ENCODE measurements around the gene SLC47A1. TPM values are rescaled to one million over a fixed set of nuclear protein-coding genes. Genes with fewer than 3 reads are reported as not detected.

SLC47A1 gene
- total RNA-seq, 3 donors from 2014 or later (not counting 1 experiment from before 2014, with no cell fraction given), result 0.29 to 1.3 (median 0.45) TPM

- no peaks in the 10 kb centered on the region for H3K36me3 Mint-ChIP-seq
- no peak overlapping the region for H3K4me3 ChIP-seq (ENCODE audit: low read length)
- WGBS (ENCODE audit: insufficient coverage), result 30% methylated on average over 14 of the region's 19 CpGs
These were observed 1.0 kb downstream of the SLC47A1 start for GRCh38 chr17:19534562-19535149.

GRCh38 chr17:19537111-19537510 lies 3.5 kb downstream of the SLC47A1 start:
- Histone ChIP-seq H3K36me3 (ENCODE audit: control insufficient read depth, insufficient read depth, low read length) (no peaks in the 10 kb centered on the region), H3K9me3 (ENCODE audit: control insufficient read depth, insufficient read depth, low read length) (no peaks in the 10 kb centered on the region), H3K27me3 (ENCODE audit: control insufficient read depth, insufficient read depth, low read length) (peaks cover 13% of the 10 kb centered on the region), H3K27ac (ENCODE audit: low read length) (no peak overlapping the region), H3K4me3 (ENCODE audit: low read length) (no peak overlapping the region), H3K4me1 (ENCODE audit: control insufficient read depth, insufficient read depth, low read length) (peaks cover 8% of the 10 kb centered on the region)
- Mint-ChIP-seq H3K9me3 (no peaks in the 10 kb centered on the region), H3K4me1 (peaks cover 4 to 10% of the 10 kb centered on the region in 2 donors), H3K27me3 (ENCODE audit: low read depth in 2 of 2) (peaks cover 21 to 26% of the 10 kb centered on the region in 2 donors), H3K36me3 (no peaks in the 10 kb centered on the region), H3K4me3 (no peak overlapping the region), H3K27ac (no peak overlapping the region)
- 79% methylated on average over 6 of the region's 6 CpGs for WGBS (ENCODE audit: insufficient coverage)
- no peak for DNase-seq
- ATAC-seq, result no peak
- intact Hi-C loops (cut with micrococcal nuclease), result no loop called here
- no peak for TF ChIP-seq CTCF (IDR thresholded peaks at IDR 0.05)

More at GRCh38 chr17:19534562-19535149, 1.0 kb downstream of the SLC47A1 start:
- Mint-ChIP-seq H3K4me3 (peak overlapping the region; percentile 55), H3K9me3 (no peaks in the 10 kb centered on the region), H3K4me1 (peaks cover 4 to 10% of the 10 kb centered on the region in 2 donors), H3K27ac (no peak overlapping the region), H3K27me3 (ENCODE audit: low read depth in 2 of 2) (peaks cover 31% of the 10 kb centered on the region in 2 donors)
- no peak overlapping the region for H3K27ac ChIP-seq (ENCODE audit: low read length)
- H3K36me3 ChIP-seq (ENCODE audit: control insufficient read depth, insufficient read depth, low read length), result no peaks in the 10 kb centered on the region
- peaks cover 8% of the 10 kb centered on the region for H3K4me1 ChIP-seq (ENCODE audit: control insufficient read depth, insufficient read depth, low read length)
- peaks cover 13% of the 10 kb centered on the region for H3K27me3 ChIP-seq (ENCODE audit: control insufficient read depth, insufficient read depth, low read length)
- intact Hi-C loops (cut with micrococcal nuclease), result no loop called here
- H3K9me3 ChIP-seq (ENCODE audit: control insufficient read depth, insufficient read depth, low read length), result no peaks in the 10 kb centered on the region
- DNase-seq (peak in 1 of 2 donors; percentile 23), ATAC-seq (peak in 1 of 3 donors; percentile 32)
- no peak for TF ChIP-seq CTCF (IDR thresholded peaks at IDR 0.05)

GRCh38 chr17:19538095-19539039 lies 4.7 kb downstream of the SLC47A1 start:
- DNase-seq (no peak), ATAC-seq (no peak)
- 84% methylated on average over 14 of the region's 14 CpGs for WGBS (ENCODE audit: insufficient coverage)
- H3K36me3 Mint-ChIP-seq, result no peaks in the 10 kb centered on the region
- H3K9me3 Mint-ChIP-seq, result no peaks in the 10 kb centered on the region
- Histone ChIP-seq H3K27me3 (ENCODE audit: control insufficient read depth, insufficient read depth, low read length) (peaks cover 8% of the 10 kb centered on the region), H3K36me3 (ENCODE audit: control insufficient read depth, insufficient read depth, low read length) (no peaks in the 10 kb centered on the region), H3K27ac (ENCODE audit: low read length) (no peak overlapping the region), H3K9me3 (ENCODE audit: control insufficient read depth, insufficient read depth, low read length) (no peaks in the 10 kb centered on the region), H3K4me1 (ENCODE audit: control insufficient read depth, insufficient read depth, low read length) (peaks cover 8% of the 10 kb centered on the region), H3K4me3 (ENCODE audit: low read length) (no peak overlapping the region)
- intact Hi-C loops (cut with micrococcal nuclease), result no loop called here
- H3K4me1 Mint-ChIP-seq, result peaks cover 4 to 6% of the 10 kb centered on the region in 2 donors
- no peak overlapping the region for H3K27ac Mint-ChIP-seq
- TF ChIP-seq CTCF (IDR thresholded peaks at IDR 0.05), result no peak
- no peak overlapping the region for H3K4me3 Mint-ChIP-seq
- H3K27me3 Mint-ChIP-seq (ENCODE audit: low read depth in 2 of 2), result peaks cover 9 to 19% of the 10 kb centered on the region in 2 donors
